HG03520 (cell line): ENCODE data around the gene ZKSCAN1.

Source experiments
- ATAC-seq: cut with Tn5 transposase; IDR thresholded peaks from one replicate; pipeline ENCODE4 v1.9.1; 2021; ENCODE audit warnings: mild to moderate bottlenecking, moderate library complexity; ENCODE audit not compliant: unreplicated experiment

ZKSCAN1 gene

GRCh38 chr7:100075418-100075817, 60.0 kb downstream of the ZKSCAN1 start:
- ATAC-seq: no peak

- ATAC-seq: no peak
These were observed 61.8 kb downstream of the ZKSCAN1 start for GRCh38 chr7:100077205-100077604.

GRCh38 chr7:100079024-100079560, 63.7 kb downstream of the ZKSCAN1 start:
- ATAC-seq: no peak

- ATAC-seq: peak; percentile 16
These were observed 65.6 kb downstream of the ZKSCAN1 start for GRCh38 chr7:100080907-100081534.

GRCh38 chr7:100081535-100082102, 66.2 kb downstream of the ZKSCAN1 start, which contains the start of gene ZNF3:
Gene ZNF3, minus strand, starts transcription at chr7:100081723. Its CDS starts 4,366 bp downstream, at chr7:100077357.
- ATAC-seq: peak; percentile 80

DNA sequence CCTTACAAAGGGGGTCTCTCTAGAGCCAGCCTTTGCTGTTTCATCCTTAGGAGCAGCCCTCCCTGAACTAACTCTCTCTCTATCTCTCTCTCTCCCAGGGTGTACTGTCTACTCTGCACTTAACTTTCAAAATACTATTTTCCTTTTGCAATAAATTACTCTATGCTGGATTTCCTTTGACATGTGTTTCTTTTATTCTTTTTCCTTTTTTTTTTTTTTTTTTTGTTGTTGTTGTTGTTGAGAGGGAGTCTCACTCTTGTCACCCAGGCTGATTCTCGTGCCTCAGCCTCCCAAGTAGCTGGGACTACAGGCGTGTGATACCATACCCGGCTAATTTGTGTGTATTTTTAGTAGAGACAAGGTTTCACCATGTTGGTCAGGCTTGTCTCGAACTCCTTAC, 67.6 kb downstream of the ZKSCAN1 start:
- no peak for ATAC-seq

GRCh38 chr7:100085515-100085914, 70.1 kb downstream of the ZKSCAN1 start:
- no peak for ATAC-seq

DNA sequence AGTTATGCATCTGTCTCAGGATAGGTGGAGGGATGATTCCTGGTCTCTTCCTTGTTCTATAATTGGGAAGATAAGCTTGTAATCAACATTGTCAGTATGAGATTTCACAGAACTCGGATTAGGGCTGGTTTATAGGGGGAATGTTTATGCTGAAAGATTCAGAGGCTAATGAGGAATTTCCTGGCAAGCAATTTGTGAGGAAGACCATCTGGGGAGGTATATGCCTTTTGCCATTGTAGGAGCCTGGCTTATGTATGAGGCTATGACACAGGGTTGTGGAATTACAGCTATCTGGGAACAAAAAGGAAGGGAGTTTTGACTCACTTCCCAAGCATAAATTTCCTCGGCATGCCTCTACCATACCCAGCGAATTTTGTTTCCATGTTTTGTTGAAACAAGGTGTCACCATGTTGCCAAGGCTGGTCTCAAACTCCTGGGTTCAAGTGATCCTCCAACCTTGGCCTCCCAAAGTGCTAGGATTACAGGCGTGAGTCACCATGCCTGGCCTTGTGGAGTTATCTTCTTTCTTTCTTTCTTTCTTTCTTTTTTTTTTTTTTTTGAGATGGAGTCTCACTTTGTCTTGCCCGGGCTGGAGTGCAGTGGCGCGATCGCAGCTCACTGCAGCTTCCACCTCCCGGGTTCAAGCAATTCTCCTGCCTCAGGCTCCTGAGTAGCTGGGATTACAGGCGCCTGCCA, 71.8 kb downstream of the ZKSCAN1 start:
- ATAC-seq: no peak

GRCh38 chr7:100088095-100088620, 72.8 kb downstream of the ZKSCAN1 start:
- ATAC-seq: no peak

GRCh38 chr7:100088621-100089457, 73.4 kb downstream of the ZKSCAN1 start, which contains the start of gene COPS6:
Gene COPS6, plus strand, starts transcription at chr7:100088969. Its CDS starts 22 bp downstream, at chr7:100088991.
- ATAC-seq: no peak

GRCh38 chr7:100089458-100090196, 74.2 kb downstream of the ZKSCAN1 start:
- ATAC-seq: no peak

GRCh38 chr7:100090527-100091410, 75.4 kb downstream of the ZKSCAN1 start:
- ATAC-seq: no peak
